ENCODE results near the gene FAM78A.

The FAM78A gene

DNA sequence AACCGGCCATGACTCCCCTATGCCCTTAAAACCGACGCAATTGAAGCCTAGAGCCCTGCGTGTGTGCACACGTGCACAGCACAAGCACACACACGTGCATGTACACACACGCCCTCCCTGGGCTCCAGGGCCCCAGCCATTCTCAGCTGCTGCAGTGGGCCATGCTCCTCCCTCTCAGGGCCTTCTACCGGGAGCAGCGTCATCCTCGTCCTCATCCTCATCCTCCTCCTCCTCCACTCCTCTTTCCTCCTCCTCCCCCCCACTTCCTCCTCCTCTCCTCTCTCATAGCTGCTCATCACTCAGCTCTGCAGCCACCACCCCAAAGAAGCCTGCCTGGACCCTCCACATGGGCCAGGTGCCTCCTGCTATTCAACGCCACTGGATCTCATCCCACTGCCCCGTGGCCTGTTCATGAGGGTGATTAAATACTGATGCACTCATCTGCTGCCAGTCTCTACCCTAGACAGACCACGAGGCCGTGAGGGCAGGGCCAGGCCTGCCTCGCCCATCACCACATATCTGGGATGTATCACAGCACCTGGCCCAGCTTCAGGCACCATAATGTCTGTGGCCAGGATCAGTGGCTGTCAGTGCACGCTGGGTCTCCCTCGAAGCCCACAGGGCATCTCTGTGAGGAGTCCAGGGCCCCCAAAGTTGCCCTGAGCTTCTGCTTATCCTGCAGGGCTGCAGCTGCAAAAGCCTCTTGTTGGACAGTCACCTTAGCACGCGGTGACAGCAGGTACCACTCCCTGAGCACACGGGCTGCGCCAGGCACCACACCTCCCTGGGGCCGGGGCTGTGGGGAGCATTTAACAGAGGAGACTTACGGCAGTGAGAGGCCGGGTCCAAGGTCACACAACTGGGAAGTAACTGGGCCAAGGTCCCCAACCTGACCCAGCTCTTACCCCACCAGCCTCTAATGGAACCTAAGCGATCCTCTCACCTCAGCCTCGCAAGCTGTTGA, 9.8 kb downstream of the FAM78A start:
- TF ChIP-seq TAF1 (IDR thresholded peaks at IDR 0.05; ENCODE audit: borderline replicate concordance, insufficient read depth, low read length) (no peak), FOXP2 (optimal IDR thresholded peaks at IDR 0.05; ENCODE audit: borderline replicate concordance, extremely low read depth, extremely low read length, insufficient read depth) (peak; percentile 71)

- TF ChIP-seq REST (IDR thresholded peaks at IDR 0.05; ENCODE audit: insufficient read depth in 1 of 2, low read depth in 2 of 2, low read length in 2 of 2), result no peak
These were observed 12.1 kb downstream of the FAM78A start for GRCh38 chr9:131264231-131264630.

DNA sequence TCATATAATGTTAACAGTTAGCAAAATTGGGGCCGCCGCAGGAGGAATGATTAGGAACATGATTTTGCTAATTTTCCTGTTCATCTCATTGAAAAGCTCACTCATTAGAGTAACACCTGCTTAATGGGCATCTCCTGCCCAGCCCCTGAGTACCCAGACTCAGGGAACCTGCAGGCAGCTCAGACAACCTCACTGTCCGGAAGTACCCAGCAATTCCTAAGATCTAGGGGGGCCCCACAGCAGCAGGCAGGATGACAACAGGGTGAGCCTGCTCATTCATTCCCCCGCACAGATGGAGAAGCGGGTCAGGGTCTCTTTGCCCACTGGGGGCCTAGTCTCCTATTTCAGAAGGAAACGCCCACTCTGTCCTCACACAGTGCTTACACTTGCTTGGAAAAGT, 12.6 kb downstream of the FAM78A start:
- TF ChIP-seq REST (IDR thresholded peaks at IDR 0.05; ENCODE audit: insufficient read depth in 1 of 2, low read depth in 2 of 2, low read length in 2 of 2) (no peak), TAF1 (IDR thresholded peaks at IDR 0.05; ENCODE audit: borderline replicate concordance, insufficient read depth, low read length) (no peak), SIN3A (IDR thresholded peaks at IDR 0.05; ENCODE audit: borderline replicate concordance, insufficient read depth, low read length) (no peak), POLR2AphosphoS5 (IDR thresholded peaks at IDR 0.05; ENCODE audit: low read depth, low read length) (no peak), FOXP2 (optimal IDR thresholded peaks at IDR 0.05; ENCODE audit: borderline replicate concordance, extremely low read depth, extremely low read length, insufficient read depth) (no peak)

DNA sequence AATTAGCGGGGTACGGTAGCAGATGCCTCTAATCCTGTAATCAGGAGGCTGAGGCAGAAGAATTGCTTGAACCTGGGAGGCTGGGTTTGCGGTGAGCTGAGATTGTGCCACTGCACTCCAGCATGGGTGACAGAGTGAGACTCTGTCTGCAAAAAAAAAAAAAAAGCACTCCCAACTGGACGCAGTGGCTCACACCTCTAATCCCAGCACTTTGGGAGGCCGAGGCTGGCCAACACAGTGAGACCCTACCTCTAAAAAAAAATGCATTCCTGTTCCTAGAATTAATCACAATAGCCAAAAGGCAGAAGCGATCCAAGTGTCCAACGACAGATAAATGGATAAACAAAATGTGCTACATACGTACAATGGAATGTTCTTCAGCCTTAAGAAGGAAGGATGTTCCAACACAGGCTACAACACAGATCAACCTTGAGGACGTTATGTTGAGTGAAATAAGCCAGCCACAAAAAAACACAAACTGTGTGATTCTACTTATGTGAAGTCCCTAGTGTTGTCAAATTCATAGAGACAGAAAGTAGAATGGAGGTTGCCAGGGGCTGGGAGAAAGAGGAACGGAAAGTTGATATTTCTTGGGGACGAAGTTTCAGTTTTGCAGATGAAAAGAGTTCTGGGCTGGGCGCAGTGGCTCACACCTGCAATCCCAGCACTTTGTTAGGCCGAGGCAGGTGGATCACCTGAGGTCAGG, 13.8 kb downstream of the FAM78A start:
- TF ChIP-seq SIN3A (IDR thresholded peaks at IDR 0.05; ENCODE audit: borderline replicate concordance, insufficient read depth, low read length), result no peak
- no peak for TF ChIP-seq FOXP2 (optimal IDR thresholded peaks at IDR 0.05; ENCODE audit: borderline replicate concordance, extremely low read depth, extremely low read length, insufficient read depth)

DNA sequence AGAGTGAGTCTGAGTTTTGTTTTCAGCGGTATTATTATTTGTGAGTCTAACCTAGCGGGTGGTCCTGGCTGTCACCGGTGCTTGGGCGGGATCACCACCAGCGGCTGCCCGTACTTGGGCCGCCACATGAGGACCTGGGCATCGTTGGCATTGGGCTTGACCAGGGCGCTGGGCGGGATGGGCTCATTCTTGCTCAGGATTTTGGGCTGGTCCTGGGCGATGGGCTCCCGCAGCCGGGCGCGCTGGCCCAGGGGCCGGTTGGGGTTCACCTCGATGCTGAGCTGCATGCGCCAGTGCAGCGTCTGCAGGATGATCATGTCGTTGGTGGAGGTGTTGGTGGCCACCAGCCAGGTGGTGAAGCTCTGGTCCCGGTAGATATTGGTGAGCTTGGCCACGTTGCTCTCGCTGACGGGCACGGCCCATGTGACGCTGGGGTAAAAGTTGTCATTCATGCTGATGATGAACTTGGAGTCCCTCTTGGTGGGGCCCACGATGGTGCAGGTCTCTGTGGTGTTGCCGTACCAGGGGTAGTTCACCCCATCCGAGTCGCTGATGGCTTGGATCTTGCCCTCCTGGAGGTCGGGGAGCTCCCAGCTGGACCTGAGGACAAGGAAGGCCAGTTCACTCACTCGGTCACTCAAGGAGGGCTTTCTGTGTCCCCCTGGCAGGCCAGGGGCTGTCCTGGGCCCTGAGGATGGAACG, 15.4 kb downstream of the FAM78A start:
- TF ChIP-seq FOXP2 (optimal IDR thresholded peaks at IDR 0.05; ENCODE audit: borderline replicate concordance, extremely low read depth, extremely low read length, insufficient read depth) (no peak), SIN3A (IDR thresholded peaks at IDR 0.05; ENCODE audit: borderline replicate concordance, insufficient read depth, low read length) (no peak)

DNA sequence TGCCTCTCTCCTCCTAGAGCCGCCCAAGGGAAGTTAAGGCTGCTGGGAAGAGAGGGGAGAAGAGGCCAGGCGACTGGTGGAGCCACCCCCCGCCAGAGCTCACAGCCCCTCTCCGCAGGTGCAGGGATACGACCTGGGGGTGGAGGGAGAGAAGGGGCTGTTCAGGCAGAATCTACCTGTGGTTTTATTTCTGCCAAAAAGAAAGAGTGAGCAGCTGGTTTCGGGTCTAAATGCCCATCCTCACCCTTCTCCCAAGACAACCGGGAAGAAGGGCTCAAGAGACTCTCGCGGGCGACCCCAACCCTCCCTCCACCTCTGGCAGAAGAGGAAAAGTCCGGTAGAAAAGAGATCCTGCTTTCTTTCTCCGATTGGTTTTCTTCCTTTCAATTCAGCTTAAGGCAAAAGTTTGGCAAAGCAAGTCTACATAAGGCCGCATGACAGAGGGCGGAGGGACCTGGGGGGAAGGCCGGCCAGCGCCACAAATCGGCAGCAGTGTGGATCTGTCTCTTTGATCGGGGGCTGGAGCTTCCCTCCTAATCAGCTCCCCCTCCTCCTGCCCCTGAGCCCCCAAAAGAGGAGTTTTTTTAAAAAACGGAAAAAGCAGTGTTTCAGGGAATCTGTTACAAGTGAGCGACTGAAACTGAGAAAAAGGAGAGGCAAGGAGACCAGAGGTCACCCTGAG, 16.3 kb downstream of the FAM78A start:
- TF ChIP-seq TAF1 (IDR thresholded peaks at IDR 0.05; ENCODE audit: borderline replicate concordance, insufficient read depth, low read length) (no peak), SIN3A (IDR thresholded peaks at IDR 0.05; ENCODE audit: borderline replicate concordance, insufficient read depth, low read length) (no peak), FOXP2 (optimal IDR thresholded peaks at IDR 0.05; ENCODE audit: borderline replicate concordance, extremely low read depth, extremely low read length, insufficient read depth) (no peak), POLR2AphosphoS5 (IDR thresholded peaks at IDR 0.05; ENCODE audit: low read depth, low read length) (no peak), REST (IDR thresholded peaks at IDR 0.05; ENCODE audit: insufficient read depth in 1 of 2, low read depth in 2 of 2, low read length in 2 of 2) (no peak)

All from PFSK-1 (cell line).